ENCODE measurements around the gene AKAP12. TPM values are rescaled to one million over a fixed set of nuclear protein-coding genes. Genes with fewer than 3 reads are reported as not detected.
"Not testable (repeated sequence)": the region's sequence is repeated elsewhere in the genome, so short reads cannot be mapped to it uniquely, and the experiment has no call there.

Gene AKAP12
- total RNA-seq, 1 experiment from 2014 or later = 90.0 TPM

DNA sequence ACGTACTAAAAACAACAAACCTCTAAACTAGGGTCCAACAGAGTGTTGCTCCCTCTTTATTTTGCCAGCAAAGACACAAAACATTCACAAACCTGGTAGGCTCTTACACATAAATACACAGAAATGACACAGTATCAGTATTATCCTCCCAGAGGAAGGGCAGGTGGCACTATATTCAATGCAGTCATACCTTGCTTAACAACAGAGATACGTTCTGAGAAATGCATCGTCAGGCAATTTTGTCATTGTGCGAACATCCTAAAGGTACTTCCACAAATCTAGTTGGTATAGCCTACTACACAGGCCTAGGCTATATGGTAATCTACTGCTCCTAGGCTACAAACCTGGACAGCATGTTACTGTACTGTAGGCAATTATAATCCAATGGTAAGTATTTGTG, 142.0 kb downstream of the AKAP12 start:
- no peak for ATAC-seq
- TF ChIP-seq, protein P1, sequence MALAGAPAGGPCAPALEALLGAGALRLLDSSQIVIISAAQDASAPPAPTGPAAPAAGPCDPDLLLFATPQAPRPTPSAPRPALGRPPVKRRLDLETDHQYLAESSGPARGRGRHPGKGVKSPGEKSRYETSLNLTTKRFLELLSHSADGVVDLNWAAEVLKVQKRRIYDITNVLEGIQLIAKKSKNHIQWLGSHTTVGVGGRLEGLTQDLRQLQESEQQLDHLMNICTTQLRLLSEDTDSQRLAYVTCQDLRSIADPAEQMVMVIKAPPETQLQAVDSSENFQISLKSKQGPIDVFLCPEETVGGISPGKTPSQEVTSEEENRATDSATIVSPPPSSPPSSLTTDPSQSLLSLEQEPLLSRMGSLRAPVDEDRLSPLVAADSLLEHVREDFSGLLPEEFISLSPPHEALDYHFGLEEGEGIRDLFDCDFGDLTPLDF (CRISPR knock-in tag; IDR thresholded peaks at IDR 0.05) = no peak
- TF ChIP-seq, protein P2, sequence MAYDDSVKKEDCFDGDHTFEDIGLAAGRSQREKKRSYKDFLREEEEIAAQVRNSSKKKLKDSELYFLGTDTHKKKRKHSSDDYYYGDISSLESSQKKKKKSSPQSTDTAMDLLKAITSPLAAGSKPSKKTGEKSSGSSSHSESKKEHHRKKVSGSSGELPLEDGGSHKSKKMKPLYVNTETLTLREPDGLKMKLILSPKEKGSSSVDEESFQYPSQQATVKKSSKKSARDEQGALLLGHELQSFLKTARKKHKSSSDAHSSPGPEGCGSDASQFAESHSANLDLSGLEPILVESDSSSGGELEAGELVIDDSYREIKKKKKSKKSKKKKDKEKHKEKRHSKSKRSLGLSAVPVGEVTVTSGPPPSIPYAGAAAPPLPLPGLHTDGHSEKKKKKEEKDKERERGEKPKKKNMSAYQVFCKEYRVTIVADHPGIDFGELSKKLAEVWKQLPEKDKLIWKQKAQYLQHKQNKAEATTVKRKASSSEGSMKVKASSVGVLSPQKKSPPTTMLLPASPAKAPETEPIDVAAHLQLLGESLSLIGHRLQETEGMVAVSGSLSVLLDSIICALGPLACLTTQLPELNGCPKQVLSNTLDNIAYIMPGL (CRISPR knock-in tag; IDR thresholded peaks at IDR 0.05) = no peak
- TF ChIP-seq OVOL2 (CRISPR knock-in tag; IDR thresholded peaks at IDR 0.05; ENCODE audit: borderline replicate concordance) = no peak
- TF ChIP-seq, protein P3, sequence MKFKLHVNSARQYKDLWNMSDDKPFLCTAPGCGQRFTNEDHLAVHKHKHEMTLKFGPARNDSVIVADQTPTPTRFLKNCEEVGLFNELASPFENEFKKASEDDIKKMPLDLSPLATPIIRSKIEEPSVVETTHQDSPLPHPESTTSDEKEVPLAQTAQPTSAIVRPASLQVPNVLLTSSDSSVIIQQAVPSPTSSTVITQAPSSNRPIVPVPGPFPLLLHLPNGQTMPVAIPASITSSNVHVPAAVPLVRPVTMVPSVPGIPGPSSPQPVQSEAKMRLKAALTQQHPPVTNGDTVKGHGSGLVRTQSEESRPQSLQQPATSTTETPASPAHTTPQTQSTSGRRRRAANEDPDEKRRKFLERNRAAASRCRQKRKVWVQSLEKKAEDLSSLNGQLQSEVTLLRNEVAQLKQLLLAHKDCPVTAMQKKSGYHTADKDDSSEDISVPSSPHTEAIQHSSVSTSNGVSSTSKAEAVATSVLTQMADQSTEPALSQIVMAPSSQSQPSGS (CRISPR knock-in tag; IDR thresholded peaks at IDR 0.05; ENCODE audit: borderline replicate concordance, low read depth) = no peak
- H3K4me1 Mint-ChIP-seq = peaks cover 38% of the 10 kb centered on the region
- H3K27ac Mint-ChIP-seq = peak overlapping the region; percentile 4; the same call in 1 of the 2 replicates
- ChIA-PET CTCF (no interaction called here), POLR2A (no interaction called here)
- H3K36me3 Mint-ChIP-seq = no peaks in the 10 kb centered on the region
- H3K4me3 Mint-ChIP-seq = no peak overlapping the region
- no peaks in the 10 kb centered on the region for H3K27me3 Mint-ChIP-seq (ENCODE audit: low read depth)
- H3K9me3 Mint-ChIP-seq = peaks cover 2% of the 10 kb centered on the region; the same call in 1 of the 2 replicates
- no peak for DNase-seq (ENCODE audit: low spot score)

DNA sequence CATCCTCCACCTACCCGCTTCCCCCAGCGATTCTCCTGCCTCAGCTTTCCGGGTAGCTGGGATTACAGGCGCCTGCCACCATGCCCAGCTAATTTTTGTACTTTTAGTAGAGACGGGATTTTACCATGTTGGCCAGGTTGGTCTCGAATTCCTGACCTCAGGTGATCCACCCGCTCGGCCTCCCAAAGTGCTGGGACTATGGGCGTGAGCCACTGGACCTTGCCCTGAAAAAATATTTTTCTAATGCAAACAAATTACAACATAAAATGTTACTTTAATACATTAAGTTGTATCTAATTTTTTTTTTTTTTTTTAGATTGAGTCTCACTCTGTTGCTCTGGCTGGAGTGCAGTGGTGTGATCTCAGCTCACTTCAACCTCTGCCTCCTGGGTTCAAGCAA, 142.9 kb downstream of the AKAP12 start:
- H3K4me3 Mint-ChIP-seq; POLR2A ChIA-PET; DNase-seq (ENCODE audit: low spot score); H3K27me3 Mint-ChIP-seq (ENCODE audit: low read depth); H3K36me3 Mint-ChIP-seq; H3K27ac Mint-ChIP-seq; ATAC-seq; H3K9me3 Mint-ChIP-seq; CTCF ChIA-PET: not testable (repeated sequence)
- H3K4me1 Mint-ChIP-seq = peaks cover 44% of the 10 kb centered on the region

DNA sequence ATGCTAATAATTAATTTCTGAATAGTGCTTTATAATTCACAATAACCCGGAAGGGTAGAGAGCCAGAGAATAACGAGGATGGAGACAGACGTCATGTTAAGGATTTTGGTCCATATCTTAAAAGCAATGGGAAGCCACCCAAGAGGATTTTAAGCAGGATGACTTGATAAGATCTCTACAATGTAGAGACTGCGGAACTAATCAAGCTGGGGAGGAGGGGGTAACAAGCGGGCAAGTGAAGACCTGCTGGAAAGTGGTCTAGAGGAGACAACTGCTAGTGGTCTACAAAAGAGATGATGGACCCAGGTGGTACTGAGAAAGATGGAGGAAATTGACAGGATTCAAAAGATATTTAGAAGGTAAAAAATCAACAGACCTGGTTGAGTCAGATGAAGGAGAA, 144.4 kb downstream of the AKAP12 start:
- no peak overlapping the region for H3K4me3 Mint-ChIP-seq
- CTCF ChIA-PET = no interaction called here
- no peak for ATAC-seq
- TF ChIP-seq, protein P4, sequence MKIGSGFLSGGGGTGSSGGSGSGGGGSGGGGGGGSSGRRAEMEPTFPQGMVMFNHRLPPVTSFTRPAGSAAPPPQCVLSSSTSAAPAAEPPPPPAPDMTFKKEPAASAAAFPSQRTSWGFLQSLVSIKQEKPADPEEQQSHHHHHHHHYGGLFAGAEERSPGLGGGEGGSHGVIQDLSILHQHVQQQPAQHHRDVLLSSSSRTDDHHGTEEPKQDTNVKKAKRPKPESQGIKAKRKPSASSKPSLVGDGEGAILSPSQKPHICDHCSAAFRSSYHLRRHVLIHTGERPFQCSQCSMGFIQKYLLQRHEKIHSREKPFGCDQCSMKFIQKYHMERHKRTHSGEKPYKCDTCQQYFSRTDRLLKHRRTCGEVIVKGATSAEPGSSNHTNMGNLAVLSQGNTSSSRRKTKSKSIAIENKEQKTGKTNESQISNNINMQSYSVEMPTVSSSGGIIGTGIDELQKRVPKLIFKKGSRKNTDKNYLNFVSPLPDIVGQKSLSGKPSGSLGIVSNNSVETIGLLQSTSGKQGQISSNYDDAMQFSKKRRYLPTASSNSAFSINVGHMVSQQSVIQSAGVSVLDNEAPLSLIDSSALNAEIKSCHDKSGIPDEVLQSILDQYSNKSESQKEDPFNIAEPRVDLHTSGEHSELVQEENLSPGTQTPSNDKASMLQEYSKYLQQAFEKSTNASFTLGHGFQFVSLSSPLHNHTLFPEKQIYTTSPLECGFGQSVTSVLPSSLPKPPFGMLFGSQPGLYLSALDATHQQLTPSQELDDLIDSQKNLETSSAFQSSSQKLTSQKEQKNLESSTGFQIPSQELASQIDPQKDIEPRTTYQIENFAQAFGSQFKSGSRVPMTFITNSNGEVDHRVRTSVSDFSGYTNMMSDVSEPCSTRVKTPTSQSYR (CRISPR knock-in tag; IDR thresholded peaks at IDR 0.05) = no peak
- TF ChIP-seq, protein P3 (CRISPR knock-in tag; IDR thresholded peaks at IDR 0.05; ENCODE audit: borderline replicate concordance, low read depth) = no peak
- TF ChIP-seq JAZF1 (CRISPR knock-in tag; IDR thresholded peaks at IDR 0.05) (no peak), ZNF232 (CRISPR knock-in tag; IDR thresholded peaks at IDR 0.05) (no peak), NR2C2 (CRISPR knock-in tag; IDR thresholded peaks at IDR 0.05) (no peak), ELF4 (CRISPR knock-in tag; IDR thresholded peaks at IDR 0.05; ENCODE audit: low read depth) (no peak), ZNF317 (CRISPR knock-in tag; IDR thresholded peaks at IDR 0.05; ENCODE audit: borderline replicate concordance, low read depth) (no peak), RELA (CRISPR knock-in tag; IDR thresholded peaks at IDR 0.05; ENCODE audit: borderline replicate concordance) (no peak), ZNF219 (CRISPR knock-in tag; IDR thresholded peaks at IDR 0.05; ENCODE audit: borderline replicate concordance) (no peak)
- TF ChIP-seq, protein P5, sequence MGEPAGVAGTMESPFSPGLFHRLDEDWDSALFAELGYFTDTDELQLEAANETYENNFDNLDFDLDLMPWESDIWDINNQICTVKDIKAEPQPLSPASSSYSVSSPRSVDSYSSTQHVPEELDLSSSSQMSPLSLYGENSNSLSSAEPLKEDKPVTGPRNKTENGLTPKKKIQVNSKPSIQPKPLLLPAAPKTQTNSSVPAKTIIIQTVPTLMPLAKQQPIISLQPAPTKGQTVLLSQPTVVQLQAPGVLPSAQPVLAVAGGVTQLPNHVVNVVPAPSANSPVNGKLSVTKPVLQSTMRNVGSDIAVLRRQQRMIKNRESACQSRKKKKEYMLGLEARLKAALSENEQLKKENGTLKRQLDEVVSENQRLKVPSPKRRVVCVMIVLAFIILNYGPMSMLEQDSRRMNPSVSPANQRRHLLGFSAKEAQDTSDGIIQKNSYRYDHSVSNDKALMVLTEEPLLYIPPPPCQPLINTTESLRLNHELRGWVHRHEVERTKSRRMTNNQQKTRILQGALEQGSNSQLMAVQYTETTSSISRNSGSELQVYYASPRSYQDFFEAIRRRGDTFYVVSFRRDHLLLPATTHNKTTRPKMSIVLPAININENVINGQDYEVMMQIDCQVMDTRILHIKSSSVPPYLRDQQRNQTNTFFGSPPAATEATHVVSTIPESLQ (CRISPR knock-in tag; IDR thresholded peaks at IDR 0.05) = no peak
- TF ChIP-seq, protein P6, sequence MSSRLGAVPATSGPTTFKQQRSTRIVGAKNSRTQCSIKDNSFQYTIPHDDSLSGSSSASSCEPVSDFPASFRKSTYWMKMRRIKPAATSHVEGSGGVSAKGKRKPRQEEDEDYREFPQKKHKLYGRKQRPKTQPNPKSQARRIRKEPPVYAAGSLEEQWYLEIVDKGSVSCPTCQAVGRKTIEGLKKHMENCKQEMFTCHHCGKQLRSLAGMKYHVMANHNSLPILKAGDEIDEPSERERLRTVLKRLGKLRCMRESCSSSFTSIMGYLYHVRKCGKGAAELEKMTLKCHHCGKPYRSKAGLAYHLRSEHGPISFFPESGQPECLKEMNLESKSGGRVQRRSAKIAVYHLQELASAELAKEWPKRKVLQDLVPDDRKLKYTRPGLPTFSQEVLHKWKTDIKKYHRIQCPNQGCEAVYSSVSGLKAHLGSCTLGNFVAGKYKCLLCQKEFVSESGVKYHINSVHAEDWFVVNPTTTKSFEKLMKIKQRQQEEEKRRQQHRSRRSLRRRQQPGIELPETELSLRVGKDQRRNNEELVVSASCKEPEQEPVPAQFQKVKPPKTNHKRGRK (CRISPR knock-in tag; IDR thresholded peaks at IDR 0.05; ENCODE audit: borderline replicate concordance) = no peak
- TF ChIP-seq, protein P7, sequence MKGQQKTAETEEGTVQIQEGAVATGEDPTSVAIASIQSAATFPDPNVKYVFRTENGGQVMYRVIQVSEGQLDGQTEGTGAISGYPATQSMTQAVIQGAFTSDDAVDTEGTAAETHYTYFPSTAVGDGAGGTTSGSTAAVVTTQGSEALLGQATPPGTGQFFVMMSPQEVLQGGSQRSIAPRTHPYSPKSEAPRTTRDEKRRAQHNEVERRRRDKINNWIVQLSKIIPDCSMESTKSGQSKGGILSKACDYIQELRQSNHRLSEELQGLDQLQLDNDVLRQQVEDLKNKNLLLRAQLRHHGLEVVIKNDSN (CRISPR knock-in tag; IDR thresholded peaks at IDR 0.05) = no peak

More for the DNA sequence above, 144.4 kb downstream of the AKAP12 start:
- POLR2A ChIA-PET = no interaction called here
- Mint-ChIP-seq H3K27ac (no peak overlapping the region), H3K27me3 (ENCODE audit: low read depth) (no peaks in the 10 kb centered on the region), H3K36me3 (no peaks in the 10 kb centered on the region), H3K4me1 (peaks cover 45% of the 10 kb centered on the region), H3K9me3 (no peaks in the 10 kb centered on the region)
- no peak for DNase-seq (ENCODE audit: low spot score)

Measured in WTC11 (cell line).